HG03196 (cell line): ENCODE data around the gene CALB2.

Experiments used
- ATAC-seq: cut with Tn5 transposase; IDR thresholded peaks from one replicate; pipeline ENCODE4 v1.9.1; 2021; ENCODE audit not compliant: unreplicated experiment

Gene CALB2

GRCh38 chr16:71387045-71387871 lies 28.7 kb downstream of the CALB2 start:
- no peak for ATAC-seq

GRCh38 chr16:71389330-71389729 lies 30.8 kb downstream of the CALB2 start:
- ATAC-seq: no peak

GRCh38 chr16:71396594-71396993 lies 38.1 kb downstream of the CALB2 start:
- ATAC-seq: no peak

GRCh38 chr16:71399801-71400563 lies 41.5 kb downstream of the CALB2 start:
- no peak for ATAC-seq

DNA sequence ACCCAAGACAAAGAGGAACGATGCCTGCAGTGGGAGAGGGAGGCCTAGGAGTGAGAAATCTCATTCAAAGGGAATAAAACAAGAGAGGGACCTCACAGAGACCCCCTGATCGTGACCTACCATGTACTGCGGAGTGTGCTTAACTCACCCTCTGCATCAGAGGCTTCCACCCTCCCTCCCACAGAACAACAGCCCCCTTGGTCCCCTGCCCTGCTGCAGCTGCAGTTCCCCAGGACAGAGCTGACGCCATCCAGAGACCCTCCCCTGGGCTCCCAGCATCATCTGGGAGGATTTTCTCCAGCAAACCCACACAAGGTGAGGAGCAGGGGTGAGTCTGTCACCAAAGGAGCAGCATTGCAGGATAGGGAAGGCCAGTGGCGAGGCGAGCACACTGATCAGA lies 43.5 kb downstream of the CALB2 start:
- no peak for ATAC-seq

DNA sequence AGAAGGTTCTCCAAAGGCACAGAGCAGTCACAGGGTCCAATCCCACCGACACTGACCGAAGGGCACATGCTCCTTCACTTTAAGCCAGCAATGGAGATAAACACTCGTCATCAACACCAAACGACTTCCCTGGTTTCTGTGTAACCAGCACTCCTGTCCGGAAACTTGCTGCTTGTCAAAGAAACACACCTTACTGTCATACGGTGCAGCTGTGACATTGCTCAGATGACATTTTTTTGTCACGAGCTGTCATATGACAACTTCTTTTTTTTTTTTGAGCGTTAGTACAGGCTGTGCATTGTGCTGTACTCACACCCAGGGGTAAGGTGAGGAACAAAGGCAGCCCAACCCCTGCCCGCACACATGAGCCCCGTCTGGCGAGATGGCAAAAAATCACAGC lies 44.2 kb downstream of the CALB2 start:
- no peak for ATAC-seq

- ATAC-seq: no peak
These were observed 45.8 kb downstream of the CALB2 start for GRCh38 chr16:71404364-71404763.

GRCh38 chr16:71406316-71406715 lies 47.8 kb downstream of the CALB2 start:
- no peak for ATAC-seq

- ATAC-seq: no peak
These were observed 48.2 kb downstream of the CALB2 start for GRCh38 chr16:71406724-71407123.

DNA sequence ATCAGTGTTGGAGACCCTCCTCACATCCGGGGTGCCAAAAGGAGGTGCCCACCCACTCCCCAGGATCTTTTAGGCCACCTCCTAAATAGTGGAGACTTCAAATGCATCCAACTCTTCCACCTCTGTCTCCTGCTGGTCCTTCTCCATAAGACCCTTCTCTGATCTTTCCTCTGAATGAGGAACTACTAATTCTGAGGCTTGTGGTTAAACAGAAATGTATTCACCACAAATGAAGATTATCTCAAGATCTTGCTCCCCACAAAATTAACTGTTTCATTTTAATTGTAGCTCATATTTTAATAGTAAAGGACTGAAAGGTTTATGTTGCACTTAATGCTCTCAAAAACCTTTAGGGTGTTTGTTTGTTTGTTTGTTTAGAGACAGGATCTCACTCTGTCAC lies 49.2 kb downstream of the CALB2 start:
- no peak for ATAC-seq

GRCh38 chr16:71408536-71408935 lies 50.0 kb downstream of the CALB2 start:
- no peak for ATAC-seq

GRCh38 chr16:71409011-71409775 lies 50.7 kb downstream of the CALB2 start:
- ATAC-seq: no peak

DNA sequence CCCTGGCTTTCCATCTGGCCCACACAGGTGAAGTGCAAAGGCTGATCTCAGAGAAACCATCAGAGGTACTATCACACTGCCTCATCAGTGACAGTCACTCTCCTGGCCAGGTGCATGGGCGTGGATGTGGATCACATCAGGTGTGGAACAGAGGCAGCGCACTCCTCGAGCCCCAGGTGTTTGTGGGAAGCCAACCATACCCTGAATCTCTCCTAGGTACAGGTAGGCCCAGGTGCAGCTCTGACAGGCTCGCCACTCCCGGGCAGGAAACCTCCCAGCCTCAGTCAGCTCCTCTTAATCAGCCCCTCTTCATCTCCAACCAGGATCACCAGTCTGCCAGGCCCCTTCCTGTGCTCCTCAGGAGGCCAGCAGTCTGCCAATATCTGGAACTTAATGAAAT lies 51.6 kb downstream of the CALB2 start:
- ATAC-seq: no peak

- no peak for ATAC-seq
These were observed 54.0 kb downstream of the CALB2 start for GRCh38 chr16:71412270-71413160.

DNA sequence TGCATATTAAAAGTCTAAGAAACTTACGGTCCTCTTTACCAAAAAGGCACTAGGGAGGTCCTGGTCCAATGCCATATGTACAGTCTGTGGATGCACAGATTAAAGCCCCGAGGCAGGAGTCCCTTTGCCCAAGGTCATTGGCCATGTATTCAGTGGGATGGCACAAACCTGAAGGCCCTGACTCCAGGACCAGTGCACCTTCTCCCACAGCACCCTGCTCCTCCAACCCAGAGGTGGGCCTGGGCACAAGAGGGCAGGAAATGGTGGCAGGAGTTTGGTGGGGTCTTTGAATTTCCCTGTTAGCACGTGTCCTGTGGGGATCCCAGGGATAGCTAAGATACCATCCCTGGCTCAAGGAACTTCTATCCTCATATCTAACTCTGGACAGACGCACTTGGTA lies 54.8 kb downstream of the CALB2 start:
- ATAC-seq: no peak

DNA sequence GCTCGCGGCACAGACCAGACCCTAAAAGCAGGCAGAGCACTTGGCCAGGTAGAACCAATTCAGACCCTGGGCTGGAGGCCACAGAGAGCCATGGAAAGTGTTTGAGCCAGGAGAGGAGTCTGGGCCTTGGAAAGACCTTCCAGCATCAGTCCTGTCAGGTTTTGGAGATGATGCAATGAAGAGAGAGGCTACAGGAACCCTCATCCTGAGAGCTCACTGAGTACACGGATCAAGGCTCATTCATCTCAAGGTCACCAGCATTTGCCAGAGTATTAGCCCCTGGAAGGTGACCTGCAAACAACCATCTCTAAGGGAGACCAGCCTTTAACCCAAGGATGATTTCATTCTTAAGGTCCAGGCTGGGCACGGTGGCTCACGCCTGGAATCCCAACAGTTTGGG lies 55.5 kb downstream of the CALB2 start:
- no peak for ATAC-seq

DNA sequence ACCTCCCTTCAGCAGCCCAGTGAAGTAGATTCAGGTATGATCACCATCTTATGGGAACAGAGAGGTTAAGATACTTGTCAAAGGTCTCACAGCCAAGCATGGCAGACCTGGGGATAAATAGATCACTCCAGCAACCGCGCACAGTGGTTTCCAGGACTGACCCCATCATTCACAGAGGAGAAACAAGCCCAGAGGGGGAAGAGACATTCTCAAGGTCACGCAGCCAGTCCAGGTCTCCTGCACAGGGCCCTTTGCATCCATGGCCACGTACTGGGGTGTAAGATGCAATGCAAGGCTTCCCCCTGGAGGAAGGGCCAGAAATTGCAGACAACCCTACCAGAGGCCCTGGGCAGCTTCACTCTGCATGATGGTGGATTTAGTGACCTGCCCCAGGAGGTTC lies 63.4 kb downstream of the CALB2 start:
- no peak for ATAC-seq

- no peak for ATAC-seq
These were observed 64.5 kb downstream of the CALB2 start for GRCh38 chr16:71423016-71423415.

GRCh38 chr16:71423865-71424264 lies 65.3 kb downstream of the CALB2 start:
- no peak for ATAC-seq

DNA sequence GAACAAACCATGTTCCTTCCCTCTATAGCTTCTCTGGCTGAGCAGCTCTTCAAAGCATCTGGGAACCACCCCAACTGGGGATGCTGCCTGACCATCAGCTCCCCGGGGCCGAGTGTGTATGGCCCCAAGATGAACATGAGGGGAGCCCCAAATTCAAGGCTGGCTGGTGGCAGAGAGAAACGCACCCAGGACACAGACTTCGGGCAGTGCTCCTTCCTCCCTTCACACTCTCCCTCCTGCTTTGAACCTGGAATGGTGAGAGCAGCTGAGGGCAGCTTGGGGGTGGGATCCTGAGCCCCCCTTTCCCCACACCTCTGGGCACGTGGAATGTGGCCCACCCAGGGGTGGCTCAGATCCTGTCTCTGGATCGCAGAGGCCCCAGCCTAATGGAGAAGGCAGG lies 66.1 kb downstream of the CALB2 start:
- ATAC-seq: no peak

GRCh38 chr16:71425746-71426068 lies 67.2 kb downstream of the CALB2 start:
- no peak for ATAC-seq
